GM23338 (cell line): ENCODE results near the gene FUT4. TPM values are rescaled to one million over a fixed set of nuclear protein-coding genes. Genes with fewer than 3 reads are reported as not detected.

Experiments used
- ATAC-seq: fragments of 200-7000 bp; cut with Tn5 transposase; 3 replicates; pipeline ENCODE4 v1.9.1; 2020
- DNase-seq: peaks from one replicate; pipeline ENCODE4 v3.0.0-alpha.2; 2015; ENCODE audit warnings: low spot score
- H2AFZ ChIP-seq: fragments of 200-600 bp; sonication (generic); 2 replicates; pipeline ENCODE4 v1.8.0; 2016; ENCODE audit warnings: antibody characterized with exemption, mild to moderate bottlenecking, moderate library complexity
- H3F3A ChIP-seq: fragments of 200-600 bp; sonication (generic); replicated peaks from 2 replicates; pipeline ENCODE4 v1.8.0; 2017; ENCODE audit warnings: antibody characterized with exemption, mixed run types, low read depth
- H3K27ac ChIP-seq: fragments of 200-600 bp; sonication (generic); 2 replicates; pipeline ENCODE4 v1.6.1; 2016; ENCODE audit warnings: low read depth
- H3K27me3 ChIP-seq: fragments of 200-600 bp; sonication (generic); 2 replicates; pipeline ENCODE4 v1.8.0; 2016; ENCODE audit warnings: mild to moderate bottlenecking, mixed run types, moderate library complexity; ENCODE audit not compliant: insufficient read depth
- H3K36me3 ChIP-seq: fragments of 200-600 bp; sonication (generic); 2 replicates; pipeline ENCODE4 v1.8.0; 2016; ENCODE audit warnings: mild to moderate bottlenecking; ENCODE audit not compliant: insufficient read depth
- H3K4me1 ChIP-seq: fragments of 200-600 bp; sonication (generic); 2 replicates; pipeline ENCODE4 v1.8.0; 2016; ENCODE audit warnings: mild to moderate bottlenecking, moderate library complexity; ENCODE audit not compliant: insufficient read depth
- H3K4me2 ChIP-seq: fragments of 200-600 bp; sonication (generic); 2 replicates; pipeline ENCODE4 v1.7.1; 2017; ENCODE audit warnings: mixed run types
- H3K4me3 ChIP-seq: fragments of 200-600 bp; sonication (generic); 2 replicates; pipeline ENCODE4 v1.6.1; 2016; ENCODE audit warnings: mixed run types
- H3K79me2 ChIP-seq: fragments of 200-600 bp; sonication (generic); replicated peaks from 2 replicates; pipeline ENCODE4 v1.8.0; 2017; ENCODE audit warnings: mild to moderate bottlenecking; ENCODE audit not compliant: insufficient read depth
- H3K9me2 ChIP-seq: fragments of 200-600 bp; sonication (generic); 2 replicates; pipeline ENCODE4 v1.8.0; 2017; ENCODE audit not compliant: insufficient read depth
- H4K20me1 ChIP-seq: fragments of 200-600 bp; sonication (generic); replicated peaks from 2 replicates; pipeline ENCODE4 v1.8.0; 2017; ENCODE audit warnings: mild to moderate bottlenecking; ENCODE audit not compliant: insufficient read depth
- H3K27ac Mint-ChIP-seq: 2 replicates; pipeline ENCODE4 v1.8.0; 2020; ENCODE audit warnings: inconsistent platforms, mild to moderate bottlenecking, moderate library complexity, mixed read lengths
- H3K27me3 Mint-ChIP-seq: 3 replicates; pipeline ENCODE4 v1.8.0; 2022; ENCODE audit warnings: low read depth, mild to moderate bottlenecking, moderate library complexity, mixed read lengths, inconsistent platforms; ENCODE audit not compliant: insufficient read depth, poor library complexity
- H3K36me3 Mint-ChIP-seq: 3 replicates; pipeline ENCODE4 v1.8.0; 2021; ENCODE audit warnings: low read depth, mild to moderate bottlenecking, inconsistent platforms, moderate library complexity, mixed read lengths
- H3K4me1 Mint-ChIP-seq: 3 replicates; pipeline ENCODE4 v1.8.0; 2020; ENCODE audit warnings: mild to moderate bottlenecking, inconsistent platforms, mixed read lengths
- H3K4me3 Mint-ChIP-seq: 3 replicates; pipeline ENCODE4 v1.8.0; 2021; ENCODE audit warnings: moderate library complexity, mild to moderate bottlenecking, inconsistent platforms, mixed read lengths
- H3K9me3 Mint-ChIP-seq: 3 replicates; pipeline ENCODE4 v1.8.0; 2020; ENCODE audit warnings: moderate library complexity, mild to moderate bottlenecking, inconsistent platforms, mixed read lengths
- CREB1 ChIP-seq: fragments of 250-450 bp; sonication (Bioruptor Pico); IDR thresholded peaks from 2 replicates; pipeline ENCODE4 v1.5.0; 2020; ENCODE audit warnings: low read depth, mild to moderate bottlenecking, moderate library complexity
- EZH2 ChIP-seq: fragments of 200-600 bp; sonication (generic); IDR thresholded peaks from one replicate; pipeline ENCODE4 v1.8.0; 2017; ENCODE audit warnings: antibody characterized with exemption, mild to moderate bottlenecking, low read depth; ENCODE audit not compliant: unreplicated experiment
- JUNB ChIP-seq: IDR thresholded peaks from one replicate; pipeline ENCODE4 v1.6.1; 2016; ENCODE audit warnings: antibody characterized with exemption; ENCODE audit not compliant: unreplicated experiment
- STAT1 ChIP-seq: IDR thresholded peaks from one replicate; pipeline ENCODE4 v1.6.1; 2016; ENCODE audit warnings: antibody characterized with exemption; ENCODE audit not compliant: unreplicated experiment
- ZNF114 ChIP-seq: fragments of 250-450 bp; sonication (Bioruptor Pico); IDR thresholded peaks from 2 replicates; pipeline ENCODE4 v1.5.0; 2020; ENCODE audit warnings: mild to moderate bottlenecking, moderate library complexity
- polyA plus RNA-seq: library from polyadenylated mRNA; unstranded; fragments of >200 nt; fragmentation: Nextera tagmentation; extraction: Ambion mirVana; gene quantifications from 2 replicates; pipeline ENCODE4 v1.2.1, GENCODE V29; 2016
- total RNA-seq: library from RNA; depleted of rRNA; stranded (reverse); fragments of >200 nt; shearing (Covaris generic); gene quantifications from 2 replicates; pipeline ENCODE4 v1.2.3, GENCODE V29; 2014
- TF ChIP-seq, protein P1 (sequence below): fragments of 250-450 bp; sonication (Bioruptor Pico); IDR thresholded peaks from 2 replicates; pipeline ENCODE4 v1.5.0; 2020; ENCODE audit warnings: mild to moderate bottlenecking, moderate library complexity
- TF ChIP-seq, protein P2 (sequence below): IDR thresholded peaks from one replicate; pipeline ENCODE4 v1.6.1; 2018; ENCODE audit warnings: antibody characterized with exemption; ENCODE audit not compliant: unreplicated experiment
- TF ChIP-seq, protein P3 (sequence below): IDR thresholded peaks from 2 replicates; pipeline ENCODE4 v1.6.1; 2016; ENCODE audit warnings: antibody characterized with exemption

FUT4 gene
- total and polyA plus RNA-seq, 2 experiments from 2014 or later: 2.4 to 7.4 TPM

DNA sequence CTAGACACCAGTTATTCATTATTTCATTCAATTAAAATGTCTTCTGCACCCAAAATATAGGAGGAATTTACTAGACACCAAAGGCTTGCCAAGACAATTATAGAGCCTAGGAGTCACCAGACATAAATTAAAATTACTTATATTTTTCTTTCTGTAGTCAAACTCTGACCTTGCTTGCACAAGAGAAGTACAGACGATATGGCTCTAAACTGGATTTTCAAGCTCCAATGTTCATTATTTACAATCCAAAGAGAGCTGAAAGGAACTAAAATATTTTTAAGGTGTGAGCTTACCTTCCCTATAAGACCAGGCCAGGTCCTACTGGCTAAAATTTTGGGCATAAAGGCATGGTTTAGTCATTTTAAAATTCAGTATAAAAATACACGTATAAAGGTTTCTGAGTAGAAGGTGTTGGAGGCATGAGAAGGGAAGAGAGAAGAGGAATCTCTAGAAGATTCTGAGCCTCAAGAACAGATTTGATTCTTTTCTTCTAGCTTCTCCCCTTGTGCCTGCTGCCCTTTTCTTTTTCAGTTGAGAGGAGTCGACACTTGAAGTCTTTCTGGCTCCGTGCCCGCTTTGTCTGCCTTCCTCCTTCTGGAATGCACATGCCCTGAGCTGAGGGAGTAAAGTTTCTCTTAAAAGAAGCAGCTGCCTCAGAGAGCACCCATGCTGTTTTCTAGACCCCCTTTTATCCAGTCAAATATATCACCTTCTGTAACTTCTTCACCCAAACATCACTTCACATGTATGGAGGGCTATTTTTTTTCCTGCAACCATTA, 18.0 kb upstream of the FUT4 start:
- H3K27me3 ChIP-seq: no peaks in the 10 kb centered on the region; the same call in 1 of the 2 replicates
- no peak overlapping the region for H3K27ac Mint-ChIP-seq
- no peak overlapping the region for H3K4me2 ChIP-seq
- no peak overlapping the region for H3K4me3 ChIP-seq
- DNase-seq (peak; percentile 14), ATAC-seq (peak; percentile 31; the same call in 1 of the 3 replicates)
- H3K4me1 ChIP-seq: no peaks in the 10 kb centered on the region
- H3K36me3 Mint-ChIP-seq: no peaks in the 10 kb centered on the region
- no peaks in the 10 kb centered on the region for H3K9me2 ChIP-seq
- H3K4me3 Mint-ChIP-seq: no peak overlapping the region
- TF ChIP-seq ZNF114 (CRISPR knock-in tag): no peak
- TF ChIP-seq, protein P1, sequence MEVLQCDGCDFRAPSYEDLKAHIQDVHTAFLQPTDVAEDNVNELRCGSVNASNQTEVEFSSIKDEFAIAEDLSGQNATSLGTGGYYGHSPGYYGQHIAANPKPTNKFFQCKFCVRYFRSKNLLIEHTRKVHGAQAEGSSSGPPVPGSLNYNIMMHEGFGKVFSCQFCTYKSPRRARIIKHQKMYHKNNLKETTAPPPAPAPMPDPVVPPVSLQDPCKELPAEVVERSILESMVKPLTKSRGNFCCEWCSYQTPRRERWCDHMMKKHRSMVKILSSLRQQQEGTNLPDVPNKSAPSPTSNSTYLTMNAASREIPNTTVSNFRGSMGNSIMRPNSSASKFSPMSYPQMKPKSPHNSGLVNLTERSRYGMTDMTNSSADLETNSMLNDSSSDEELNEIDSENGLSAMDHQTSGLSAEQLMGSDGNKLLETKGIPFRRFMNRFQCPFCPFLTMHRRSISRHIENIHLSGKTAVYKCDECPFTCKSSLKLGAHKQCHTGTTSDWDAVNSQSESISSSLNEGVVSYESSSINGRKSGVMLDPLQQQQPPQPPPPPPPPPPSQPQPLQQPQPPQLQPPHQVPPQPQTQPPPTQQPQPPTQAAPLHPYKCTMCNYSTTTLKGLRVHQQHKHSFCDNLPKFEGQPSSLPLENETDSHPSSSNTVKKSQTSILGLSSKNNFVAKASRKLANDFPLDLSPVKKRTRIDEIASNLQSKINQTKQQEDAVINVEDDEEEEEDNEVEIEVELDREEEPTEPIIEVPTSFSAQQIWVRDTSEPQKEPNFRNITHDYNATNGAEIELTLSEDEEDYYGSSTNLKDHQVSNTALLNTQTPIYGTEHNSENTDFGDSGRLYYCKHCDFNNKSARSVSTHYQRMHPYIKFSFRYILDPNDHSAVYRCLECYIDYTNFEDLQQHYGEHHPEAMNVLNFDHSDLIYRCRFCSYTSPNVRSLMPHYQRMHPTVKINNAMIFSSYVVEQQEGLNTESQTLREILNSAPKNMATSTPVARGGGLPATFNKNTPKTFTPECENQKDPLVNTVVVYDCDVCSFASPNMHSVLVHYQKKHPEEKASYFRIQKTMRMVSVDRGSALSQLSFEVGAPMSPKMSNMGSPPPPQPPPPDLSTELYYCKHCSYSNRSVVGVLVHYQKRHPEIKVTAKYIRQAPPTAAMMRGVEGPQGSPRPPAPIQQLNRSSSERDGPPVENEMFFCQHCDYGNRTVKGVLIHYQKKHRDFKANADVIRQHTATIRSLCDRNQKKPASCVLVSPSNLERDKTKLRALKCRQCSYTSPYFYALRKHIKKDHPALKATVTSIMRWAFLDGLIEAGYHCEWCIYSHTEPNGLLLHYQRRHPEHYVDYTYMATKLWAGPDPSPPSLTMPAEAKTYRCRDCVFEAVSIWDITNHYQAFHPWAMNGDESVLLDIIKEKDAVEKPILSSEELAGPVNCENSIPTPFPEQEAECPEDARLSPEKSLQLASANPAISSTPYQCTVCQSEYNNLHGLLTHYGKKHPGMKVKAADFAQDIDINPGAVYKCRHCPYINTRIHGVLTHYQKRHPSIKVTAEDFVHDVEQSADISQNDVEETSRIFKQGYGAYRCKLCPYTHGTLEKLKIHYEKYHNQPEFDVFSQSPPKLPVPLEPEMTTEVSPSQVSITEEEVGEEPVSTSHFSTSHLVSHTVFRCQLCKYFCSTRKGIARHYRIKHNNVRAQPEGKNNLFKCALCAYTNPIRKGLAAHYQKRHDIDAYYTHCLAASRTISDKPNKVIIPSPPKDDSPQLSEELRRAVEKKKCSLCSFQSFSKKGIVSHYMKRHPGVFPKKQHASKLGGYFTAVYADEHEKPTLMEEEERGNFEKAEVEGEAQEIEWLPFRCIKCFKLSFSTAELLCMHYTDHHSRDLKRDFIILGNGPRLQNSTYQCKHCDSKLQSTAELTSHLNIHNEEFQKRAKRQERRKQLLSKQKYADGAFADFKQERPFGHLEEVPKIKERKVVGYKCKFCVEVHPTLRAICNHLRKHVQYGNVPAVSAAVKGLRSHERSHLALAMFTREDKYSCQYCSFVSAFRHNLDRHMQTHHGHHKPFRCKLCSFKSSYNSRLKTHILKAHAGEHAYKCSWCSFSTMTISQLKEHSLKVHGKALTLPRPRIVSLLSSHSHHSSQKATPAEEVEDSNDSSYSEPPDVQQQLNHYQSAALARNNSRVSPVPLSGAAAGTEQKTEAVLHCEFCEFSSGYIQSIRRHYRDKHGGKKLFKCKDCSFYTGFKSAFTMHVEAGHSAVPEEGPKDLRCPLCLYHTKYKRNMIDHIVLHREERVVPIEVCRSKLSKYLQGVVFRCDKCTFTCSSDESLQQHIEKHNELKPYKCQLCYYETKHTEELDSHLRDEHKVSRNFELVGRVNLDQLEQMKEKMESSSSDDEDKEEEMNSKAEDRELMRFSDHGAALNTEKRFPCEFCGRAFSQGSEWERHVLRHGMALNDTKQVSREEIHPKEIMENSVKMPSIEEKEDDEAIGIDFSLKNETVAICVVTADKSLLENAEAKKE: no peak
- H2AFZ ChIP-seq: 0 out of 2 replicates have a peak overlapping the region, but pooled peaks have one; percentile 23
- H3K27me3 Mint-ChIP-seq: peaks cover 5% of the 10 kb centered on the region
- H4K20me1 ChIP-seq: no peaks in the 10 kb centered on the region
- no peaks in the 10 kb centered on the region for H3F3A ChIP-seq
- no peaks in the 10 kb centered on the region for H3K4me1 Mint-ChIP-seq
- no peaks in the 10 kb centered on the region for H3K9me3 Mint-ChIP-seq
- no peaks in the 10 kb centered on the region for H3K79me2 ChIP-seq
- H3K27ac ChIP-seq: no peak overlapping the region
- no peaks in the 10 kb centered on the region for H3K36me3 ChIP-seq

DNA sequence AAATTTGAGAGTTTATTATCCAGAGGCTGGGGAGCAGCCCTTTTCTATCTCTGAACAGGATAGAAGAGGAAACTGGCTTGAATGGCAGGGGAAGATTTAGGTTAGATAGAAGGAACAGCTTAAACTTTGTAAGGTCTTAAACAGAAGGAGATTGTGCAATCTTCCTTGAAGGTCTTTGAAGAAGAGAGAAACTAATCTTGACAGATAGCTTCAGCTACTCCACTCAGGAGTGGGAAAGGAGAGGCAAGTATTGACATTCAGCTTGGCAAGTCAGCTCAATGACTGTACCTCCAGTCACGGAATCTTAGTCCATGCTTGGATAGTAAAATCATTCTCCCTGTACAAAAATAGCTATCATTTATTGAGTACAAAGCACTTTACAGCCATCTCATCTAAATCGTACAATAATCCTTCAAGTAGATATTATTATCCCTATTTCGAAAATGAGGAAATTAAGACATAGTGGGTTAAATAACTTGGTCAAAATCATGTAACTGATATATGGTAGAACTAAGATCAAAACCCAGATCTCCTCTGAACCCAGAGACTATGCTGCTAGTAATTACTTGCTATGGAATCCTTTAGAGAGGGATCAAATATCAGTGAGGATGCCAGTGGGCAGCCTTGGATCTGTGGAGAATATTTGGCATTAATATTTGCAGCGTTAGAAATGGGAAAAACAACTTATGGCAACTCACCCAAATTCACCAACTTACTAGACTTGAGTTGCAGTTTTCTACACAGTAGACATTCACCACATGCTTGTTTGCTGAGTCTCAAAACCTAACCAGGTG, 16.9 kb upstream of the FUT4 start:
- Mint-ChIP-seq H3K9me3 (no peaks in the 10 kb centered on the region), H3K36me3 (no peaks in the 10 kb centered on the region), H3K27me3 (peaks cover 5% of the 10 kb centered on the region), H3K4me1 (no peaks in the 10 kb centered on the region), H3K27ac (no peak overlapping the region), H3K4me3 (no peak overlapping the region)
- no peaks in the 10 kb centered on the region for H3K36me3 ChIP-seq
- H4K20me1 ChIP-seq: no peaks in the 10 kb centered on the region
- no peaks in the 10 kb centered on the region; the same call in 1 of the 2 replicates for H3K27me3 ChIP-seq
- no peak overlapping the region for H3K27ac ChIP-seq
- no peak overlapping the region; the same call in 1 of the 2 replicates for H2AFZ ChIP-seq
- DNase-seq (no peak), ATAC-seq (no peak)
- H3K4me2 ChIP-seq: no peak overlapping the region
- no peaks in the 10 kb centered on the region for H3K4me1 ChIP-seq
- H3K79me2 ChIP-seq: no peaks in the 10 kb centered on the region
- H3F3A ChIP-seq: no peaks in the 10 kb centered on the region
- H3K4me3 ChIP-seq: no peak overlapping the region
- H3K9me2 ChIP-seq: no peaks in the 10 kb centered on the region
- TF ChIP-seq STAT1 (no peak), JUNB (no peak), ZNF114 (CRISPR knock-in tag) (no peak), EZH2 (no peak), CREB1 (no peak)
- TF ChIP-seq, protein P2, sequence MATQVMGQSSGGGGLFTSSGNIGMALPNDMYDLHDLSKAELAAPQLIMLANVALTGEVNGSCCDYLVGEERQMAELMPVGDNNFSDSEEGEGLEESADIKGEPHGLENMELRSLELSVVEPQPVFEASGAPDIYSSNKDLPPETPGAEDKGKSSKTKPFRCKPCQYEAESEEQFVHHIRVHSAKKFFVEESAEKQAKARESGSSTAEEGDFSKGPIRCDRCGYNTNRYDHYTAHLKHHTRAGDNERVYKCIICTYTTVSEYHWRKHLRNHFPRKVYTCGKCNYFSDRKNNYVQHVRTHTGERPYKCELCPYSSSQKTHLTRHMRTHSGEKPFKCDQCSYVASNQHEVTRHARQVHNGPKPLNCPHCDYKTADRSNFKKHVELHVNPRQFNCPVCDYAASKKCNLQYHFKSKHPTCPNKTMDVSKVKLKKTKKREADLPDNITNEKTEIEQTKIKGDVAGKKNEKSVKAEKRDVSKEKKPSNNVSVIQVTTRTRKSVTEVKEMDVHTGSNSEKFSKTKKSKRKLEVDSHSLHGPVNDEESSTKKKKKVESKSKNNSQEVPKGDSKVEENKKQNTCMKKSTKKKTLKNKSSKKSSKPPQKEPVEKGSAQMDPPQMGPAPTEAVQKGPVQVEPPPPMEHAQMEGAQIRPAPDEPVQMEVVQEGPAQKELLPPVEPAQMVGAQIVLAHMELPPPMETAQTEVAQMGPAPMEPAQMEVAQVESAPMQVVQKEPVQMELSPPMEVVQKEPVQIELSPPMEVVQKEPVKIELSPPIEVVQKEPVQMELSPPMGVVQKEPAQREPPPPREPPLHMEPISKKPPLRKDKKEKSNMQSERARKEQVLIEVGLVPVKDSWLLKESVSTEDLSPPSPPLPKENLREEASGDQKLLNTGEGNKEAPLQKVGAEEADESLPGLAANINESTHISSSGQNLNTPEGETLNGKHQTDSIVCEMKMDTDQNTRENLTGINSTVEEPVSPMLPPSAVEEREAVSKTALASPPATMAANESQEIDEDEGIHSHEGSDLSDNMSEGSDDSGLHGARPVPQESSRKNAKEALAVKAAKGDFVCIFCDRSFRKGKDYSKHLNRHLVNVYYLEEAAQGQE: no peak
- TF ChIP-seq, protein P3, sequence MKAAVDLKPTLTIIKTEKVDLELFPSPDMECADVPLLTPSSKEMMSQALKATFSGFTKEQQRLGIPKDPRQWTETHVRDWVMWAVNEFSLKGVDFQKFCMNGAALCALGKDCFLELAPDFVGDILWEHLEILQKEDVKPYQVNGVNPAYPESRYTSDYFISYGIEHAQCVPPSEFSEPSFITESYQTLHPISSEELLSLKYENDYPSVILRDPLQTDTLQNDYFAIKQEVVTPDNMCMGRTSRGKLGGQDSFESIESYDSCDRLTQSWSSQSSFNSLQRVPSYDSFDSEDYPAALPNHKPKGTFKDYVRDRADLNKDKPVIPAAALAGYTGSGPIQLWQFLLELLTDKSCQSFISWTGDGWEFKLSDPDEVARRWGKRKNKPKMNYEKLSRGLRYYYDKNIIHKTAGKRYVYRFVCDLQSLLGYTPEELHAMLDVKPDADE: no peak
